Activated naive CD4-positive, alpha-beta T cell treated with anti-CD3 and anti-CD28 coated beads, Interleukin-2, amount 50 U/mL, for 16 hours (primary cell): ENCODE results near the gene OTUB2.

ENCODE experiments used
- DNase-seq: peaks from one replicate; pipeline ENCODE4 v3.0.0-alpha.2; 2020

OTUB2 gene

DNA sequence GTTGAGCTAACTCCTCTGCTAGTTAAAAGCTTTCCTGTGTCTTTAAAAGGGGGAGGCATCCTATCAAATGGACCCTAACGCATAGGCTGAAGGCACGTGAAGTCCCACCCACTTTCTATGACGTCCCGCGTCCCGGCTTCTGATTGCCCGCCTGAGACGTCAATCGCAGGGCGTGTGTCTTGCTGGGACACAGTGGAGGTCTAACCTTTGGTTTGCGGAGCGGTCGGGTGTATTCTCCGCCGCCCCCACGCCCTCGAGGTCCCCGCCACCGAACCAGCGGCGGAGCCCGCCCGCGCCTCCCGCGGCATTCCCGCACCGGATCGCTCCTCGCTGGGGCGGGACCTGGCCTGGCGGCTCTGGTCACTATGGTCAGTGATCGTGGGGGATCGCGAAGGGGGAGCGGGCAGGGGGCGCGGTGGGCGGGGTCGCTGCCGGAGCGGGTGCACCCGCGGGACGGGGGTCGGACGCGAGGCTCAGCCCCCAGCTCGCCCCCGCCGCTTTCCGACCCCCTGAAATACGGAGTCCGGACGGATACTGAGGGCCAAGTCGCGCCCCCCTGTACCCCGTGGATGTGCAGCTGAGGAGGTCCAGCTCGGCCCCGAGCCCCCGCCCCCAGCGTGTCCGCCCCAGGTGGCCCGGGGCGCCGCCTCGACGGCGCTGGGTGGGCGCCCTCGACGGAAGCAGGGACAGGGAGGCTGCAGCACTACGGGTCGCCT is at the start of gene OTUB2:
TSS of gene OTUB2 (plus strand) at position 168 of the 716 bp plus-strand sequence. CDS start at position 366, 198 bp downstream.
- peak; percentile 95 for DNase-seq

DNA sequence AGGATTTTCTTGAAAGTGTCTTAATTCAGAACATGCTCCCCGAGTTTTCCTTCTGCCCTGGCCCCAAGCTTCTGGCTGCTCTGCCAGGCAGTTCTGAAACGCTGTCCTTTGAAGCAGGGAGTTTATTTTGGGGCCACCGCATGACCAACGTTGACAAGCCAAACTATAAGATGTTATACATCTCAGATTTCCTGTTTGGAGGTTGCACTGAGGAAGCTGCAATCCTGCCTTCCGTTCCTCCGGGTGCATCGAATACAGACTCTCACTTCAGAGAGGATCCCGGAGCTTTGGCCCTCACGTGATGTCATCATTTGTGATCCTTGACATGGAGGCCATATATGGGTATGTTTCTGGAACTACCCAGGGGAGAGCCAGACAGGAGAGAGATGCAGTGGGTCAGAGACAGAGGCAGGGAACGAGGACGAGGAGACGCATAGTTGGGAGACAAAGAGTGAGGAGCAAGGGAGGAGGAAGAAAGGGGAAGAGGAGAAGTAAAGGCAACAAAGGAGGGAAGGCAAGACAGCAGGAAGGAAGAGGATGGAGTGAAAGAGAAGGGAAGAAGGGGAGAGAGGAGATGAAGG is 49.6 kb upstream of the OTUB2 start, which contains the start of gene ASB2:
TSS of gene ASB2 (minus strand) at position 94 of the 581 bp plus-strand sequence. CDS start 12,031 bp downstream, outside the sequence.
- no peak for DNase-seq

DNA sequence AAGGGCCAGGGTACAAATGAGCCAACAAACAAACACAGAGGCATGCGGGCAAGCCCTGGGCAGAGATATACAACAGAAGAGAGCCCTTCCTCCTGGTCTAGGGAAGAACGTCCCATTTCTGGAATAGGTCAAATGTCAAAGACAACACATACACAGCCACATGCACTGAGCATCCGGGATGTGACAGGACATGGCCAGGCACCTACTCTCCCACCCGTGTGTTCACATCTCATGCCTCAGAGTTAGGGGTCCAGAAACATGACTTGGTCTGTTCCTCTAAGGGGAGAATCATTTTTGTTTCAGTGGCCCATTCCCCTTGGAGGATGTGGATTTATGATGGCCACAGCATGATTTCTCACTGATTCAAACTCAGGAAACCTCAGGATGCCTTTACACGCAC is 49.0 kb upstream of the OTUB2 start:
- DNase-seq, result no peak

GRCh38 chr14:93977790-93978581 is 48.2 kb upstream of the OTUB2 start:
- peak; percentile 85 for DNase-seq

DNA sequence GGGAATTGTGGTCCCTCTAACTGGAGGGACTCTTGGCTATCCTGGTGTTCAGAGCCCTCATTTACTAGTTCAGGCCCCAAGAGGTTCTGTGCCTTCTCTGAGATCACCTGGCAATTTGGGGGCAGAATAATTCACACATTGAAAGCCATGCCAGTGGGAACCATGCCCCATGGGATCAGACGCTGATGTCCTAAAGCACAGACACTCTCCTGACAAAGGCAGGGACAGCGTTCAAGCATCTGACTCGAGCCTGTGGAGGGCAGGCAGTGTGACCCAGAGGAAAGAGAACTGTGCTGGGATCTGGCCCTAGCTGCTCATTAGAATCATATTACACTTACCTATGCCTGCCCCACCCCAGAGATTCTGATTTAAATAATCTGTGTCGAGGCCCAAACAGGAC is 47.4 kb upstream of the OTUB2 start:
- DNase-seq, result no peak

- no peak for DNase-seq
Measured at GRCh38 chr14:93980456-93981201, 45.5 kb upstream of the OTUB2 start.

DNA sequence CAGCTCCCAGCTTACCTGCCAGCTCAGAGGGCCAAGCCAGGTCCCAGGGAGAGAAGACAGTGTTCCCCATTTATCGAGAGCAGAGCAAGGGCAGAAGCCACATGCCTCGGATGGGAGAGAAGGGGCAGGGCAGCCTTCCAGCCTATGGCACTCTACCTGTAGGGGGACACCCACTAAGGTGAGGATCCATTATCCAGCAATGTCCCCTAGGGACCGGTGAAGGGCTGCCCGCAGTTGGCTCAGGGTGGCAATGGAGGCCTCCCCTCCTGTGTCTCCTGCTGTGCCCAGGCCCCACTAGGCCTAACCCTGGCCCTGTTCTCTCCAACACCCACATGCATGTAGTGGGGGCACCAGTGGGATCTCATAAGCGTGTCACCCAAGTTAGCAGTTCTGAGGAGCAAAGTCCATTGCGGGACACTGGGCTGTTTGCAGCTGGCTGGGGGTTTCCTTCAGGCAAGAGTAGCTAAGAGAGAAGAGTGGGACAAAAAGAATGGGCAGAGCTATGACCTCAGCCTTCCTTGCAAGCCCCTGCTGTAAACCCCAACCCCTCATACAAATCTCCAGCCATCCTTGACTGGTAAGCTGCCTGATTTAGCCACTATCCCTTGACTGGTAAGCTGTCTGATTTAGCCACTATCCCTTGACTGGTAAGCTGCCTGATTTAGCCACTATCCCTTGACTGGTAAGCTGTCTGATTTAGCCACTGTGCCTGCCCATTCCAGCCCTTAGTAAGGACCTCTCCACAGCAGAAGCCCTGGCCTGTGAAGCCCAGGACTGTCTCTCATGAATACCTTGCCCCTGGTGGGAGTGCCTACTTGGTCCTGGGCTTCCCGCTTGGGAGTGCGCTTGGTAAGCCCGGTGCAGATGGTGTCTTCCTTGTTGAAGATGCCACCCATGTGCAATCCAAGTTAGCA is 44.6 kb upstream of the OTUB2 start:
- DNase-seq, result no peak

GRCh38 chr14:93982230-93983007 is 43.7 kb upstream of the OTUB2 start:
- DNase-seq, result no peak

DNA sequence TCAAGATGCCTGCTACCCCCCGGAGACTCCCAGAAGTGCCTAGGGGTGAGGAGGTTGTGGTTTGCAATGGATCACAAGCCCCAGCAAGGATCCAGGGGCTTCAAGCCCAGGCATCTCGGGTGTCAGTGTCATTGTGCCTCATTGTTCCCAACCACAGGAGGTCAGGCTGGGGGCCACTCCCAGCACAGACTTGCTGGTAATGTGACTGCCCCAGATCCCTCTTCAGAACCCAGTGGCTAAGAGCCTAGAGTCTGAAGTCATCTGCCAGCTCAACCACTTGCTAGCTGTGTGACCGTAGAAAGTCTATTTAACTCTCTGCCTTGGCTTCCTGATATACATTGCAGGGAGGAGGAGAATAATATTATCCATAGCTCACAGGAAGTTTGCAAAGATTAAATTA is 42.1 kb upstream of the OTUB2 start:
- DNase-seq, result no peak

DNA sequence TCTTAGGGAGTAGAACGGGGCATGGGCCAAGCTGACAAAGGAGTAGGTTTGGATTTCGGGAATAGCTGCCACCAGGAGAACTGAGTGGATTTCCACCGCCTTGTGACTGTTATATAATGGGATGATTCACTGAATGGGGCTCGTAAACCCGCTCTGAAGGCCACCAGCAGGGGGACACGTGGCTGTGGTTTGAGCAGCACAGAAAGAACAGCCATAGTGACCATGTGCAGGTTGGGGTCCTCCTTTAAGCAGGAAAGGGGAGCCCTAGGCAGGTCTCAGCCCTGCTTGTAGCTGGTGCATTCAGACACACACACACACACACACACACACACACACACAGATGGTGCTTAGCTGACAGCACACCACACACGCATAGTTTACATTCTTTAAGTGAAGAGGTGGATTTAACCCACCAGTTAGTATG is 41.1 kb upstream of the OTUB2 start:
- DNase-seq, result no peak

DNA sequence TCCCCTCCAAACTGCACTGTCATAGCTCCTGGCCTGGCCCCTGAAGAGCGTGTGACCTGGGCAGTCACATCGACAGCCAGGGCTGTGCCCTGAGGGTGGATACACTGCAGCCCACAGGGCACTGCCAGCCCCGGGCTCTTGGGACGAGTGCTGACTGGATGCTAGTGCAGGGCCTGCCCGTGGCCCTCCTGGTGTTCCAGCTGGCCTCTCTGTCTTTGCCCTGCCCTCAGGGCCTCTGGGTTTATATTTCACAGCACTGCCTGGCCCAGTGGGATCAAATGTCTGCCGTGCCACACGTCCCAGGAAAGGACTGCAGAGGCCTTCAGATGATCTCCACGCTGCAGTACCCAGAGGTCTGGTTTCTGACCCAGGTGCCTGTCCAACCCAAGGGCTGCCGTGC is 39.2 kb upstream of the OTUB2 start:
- DNase-seq, result no peak

GRCh38 chr14:93987376-93987775 is 38.8 kb upstream of the OTUB2 start:
- no peak for DNase-seq

GRCh38 chr14:93987815-93988476 is 38.2 kb upstream of the OTUB2 start:
- no peak for DNase-seq

- DNase-seq, result no peak
Measured at GRCh38 chr14:93989939-93990338, 36.2 kb upstream of the OTUB2 start.

- DNase-seq, result no peak
Measured at GRCh38 chr14:93991212-93991611, 34.9 kb upstream of the OTUB2 start.

DNA sequence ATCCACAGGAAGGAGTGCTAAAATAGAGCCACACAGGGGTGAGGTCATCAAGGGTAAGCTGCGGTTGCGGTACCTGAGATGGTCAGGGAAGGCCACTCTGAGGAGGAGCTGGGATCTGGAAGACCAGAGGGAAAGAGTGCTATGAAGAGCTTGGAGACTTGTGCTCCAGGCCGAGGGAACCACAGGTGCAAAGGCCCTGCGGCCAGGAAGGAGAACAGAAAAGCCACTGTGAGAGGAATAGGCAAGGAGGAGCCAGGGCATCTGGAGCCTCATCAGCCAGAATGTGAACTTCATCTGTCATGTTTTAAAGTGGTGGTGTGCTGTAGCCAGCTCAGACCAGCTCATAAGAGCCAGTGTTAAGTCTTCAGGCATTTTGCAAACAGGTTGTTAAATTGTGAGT is 34.5 kb upstream of the OTUB2 start:
- DNase-seq, result no peak

GRCh38 chr14:93993382-93993781 is 32.8 kb upstream of the OTUB2 start:
- no peak for DNase-seq

GRCh38 chr14:93994919-93995682 is 31.0 kb upstream of the OTUB2 start:
- peak; percentile 68 for DNase-seq

GRCh38 chr14:93996130-93996695 is 29.9 kb upstream of the OTUB2 start:
- DNase-seq, result no peak
